ENCODE data around the gene CYP46A1. TPM values are rescaled to one million over a fixed set of nuclear protein-coding genes. Genes with fewer than 3 reads are reported as not detected.

Gene CYP46A1
- total and polyA plus RNA-seq, 7 donors, result 0.09 to 1.5 (median 0.50) TPM

GRCh38 chr14:99667045-99667444 lies 17.1 kb upstream of the CYP46A1 start:
- Histone ChIP-seq H3K27ac (no peak overlapping the region), H3K27me3 (ENCODE audit: insufficient read depth in 3 of 3, low read length in 2 of 3) (peaks cover 0 to 2% (median 0%) of the 10 kb centered on the region in 3 donors), H3K4me3 (no peak overlapping the region), H3K9me3 (no peaks in the 10 kb centered on the region), H3K36me3 (ENCODE audit: insufficient read depth in 1 of 2, low read depth in 1 of 2) (no peaks in the 10 kb centered on the region), H3K4me1 (no peaks in the 10 kb centered on the region)
- DNase-seq (peak in 1 of 2 donors; percentile 28), ATAC-seq (no peak)
- intact Hi-C loops (cut with DNase I), result no loop called here
- WGBS, 3 donors, result 36 to 46% (median 42%) methylated on average over 2 of the region's 2 CpGs
- TF ChIP-seq CTCF (IDR thresholded peaks at IDR 0.05), result no peak

GRCh38 chr14:99667821-99668220 lies 16.3 kb upstream of the CYP46A1 start:
- intact Hi-C loops (cut with DNase I), result no loop called here
- DNase-seq (no peak), ATAC-seq (no peak)
- no peaks in the 10 kb centered on the region for H3K9me3 ChIP-seq
- H3K36me3 ChIP-seq (ENCODE audit: insufficient read depth in 1 of 2, low read depth in 1 of 2), result no peaks in the 10 kb centered on the region
- 86 to 92% (median 87%) methylated on average over 9 of the region's 9 CpGs for WGBS, 3 donors
- H3K27me3 ChIP-seq (ENCODE audit: insufficient read depth in 3 of 3, low read length in 2 of 3), result no peaks in the 10 kb centered on the region
- no peak for TF ChIP-seq CTCF (IDR thresholded peaks at IDR 0.05)
- H3K4me1 ChIP-seq, result no peaks in the 10 kb centered on the region
- no peak overlapping the region for H3K27ac ChIP-seq
- H3K4me3 ChIP-seq, result no peak overlapping the region

- Histone ChIP-seq H3K36me3 (ENCODE audit: insufficient read depth in 1 of 2, low read depth in 1 of 2) (no peaks in the 10 kb centered on the region), H3K4me3 (no peak overlapping the region), H3K4me1 (no peaks in the 10 kb centered on the region), H3K27me3 (ENCODE audit: insufficient read depth in 3 of 3, low read length in 2 of 3) (no peaks in the 10 kb centered on the region), H3K9me3 (no peaks in the 10 kb centered on the region), H3K27ac (no peak overlapping the region)
- intact Hi-C loops (cut with DNase I), result no loop called here
- WGBS, 3 donors, result 86 to 88% (median 88%) methylated on average over 22 to 27 of the region's 27 CpGs
- TF ChIP-seq CTCF (IDR thresholded peaks at IDR 0.05), result no peak
- no peak for ATAC-seq
- DNase-seq, result no peak
Observed at GRCh38 chr14:99668307-99669295, 15.5 kb upstream of the CYP46A1 start.

- no peak overlapping the region for H3K4me3 ChIP-seq
- no peak overlapping the region for H3K27ac ChIP-seq
- no peaks in the 10 kb centered on the region for H3K36me3 ChIP-seq (ENCODE audit: insufficient read depth in 1 of 2, low read depth in 1 of 2)
- no peaks in the 10 kb centered on the region for H3K9me3 ChIP-seq
- no peak for TF ChIP-seq CTCF (IDR thresholded peaks at IDR 0.05)
- DNase-seq (no peak), ATAC-seq (no peak)
- intact Hi-C loops (cut with DNase I), result no loop called here
- peaks cover 0 to 9% (median 7%) of the 10 kb centered on the region in 3 donors for H3K27me3 ChIP-seq (ENCODE audit: insufficient read depth in 3 of 3, low read length in 2 of 3)
- 81 to 88% (median 87%) methylated on average over 14 of the region's 14 CpGs for WGBS, 3 donors
- no peaks in the 10 kb centered on the region for H3K4me1 ChIP-seq
Observed at GRCh38 chr14:99670361-99671234, 13.5 kb upstream of the CYP46A1 start.

All from psoas muscle (tissue), 8 donors.